DOHH2 (cell line): Measurements from ENCODE around the gene SEC24B.

Source experiments
- EZH2phosphoT487 ChIP-seq: fragments of 200-600 bp; sonication (generic); IDR thresholded peaks from 2 replicates; pipeline ENCODE4 v1.6.1; 2017; ENCODE audit warnings: borderline replicate concordance, mild to moderate bottlenecking, antibody characterized with exemption, low read length, moderate library complexity, mixed read lengths
- TF ChIP-seq, protein P1 (sequence below): fragments of 200-600 bp; sonication (generic); IDR thresholded peaks from one replicate; pipeline ENCODE4 v1.5.1; 2014; ENCODE audit warnings: antibody characterized with exemption, mild to moderate bottlenecking, low read depth, low read length; ENCODE audit not compliant: poor library complexity, severe bottlenecking

DNA sequence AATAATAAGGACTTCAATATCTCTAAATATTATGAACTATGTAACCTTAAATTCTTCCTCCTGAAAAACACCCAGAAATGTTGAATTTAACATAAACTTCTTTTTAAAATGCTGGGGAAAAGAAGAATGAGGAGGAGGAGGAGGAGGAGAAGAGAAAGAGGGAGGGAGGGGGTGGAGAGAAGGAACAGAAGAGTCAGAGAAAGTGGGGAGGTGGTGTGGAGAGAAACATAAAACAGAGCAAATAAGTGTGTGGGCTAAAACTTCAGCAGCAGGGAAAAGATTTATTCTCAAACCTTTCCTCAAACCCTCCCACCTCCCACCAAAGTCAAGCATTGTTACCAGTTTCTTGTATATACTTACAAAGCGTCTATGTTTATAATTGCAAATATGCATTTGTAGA, 34.7 kb upstream of the SEC24B start:
- TF ChIP-seq, protein P1, sequence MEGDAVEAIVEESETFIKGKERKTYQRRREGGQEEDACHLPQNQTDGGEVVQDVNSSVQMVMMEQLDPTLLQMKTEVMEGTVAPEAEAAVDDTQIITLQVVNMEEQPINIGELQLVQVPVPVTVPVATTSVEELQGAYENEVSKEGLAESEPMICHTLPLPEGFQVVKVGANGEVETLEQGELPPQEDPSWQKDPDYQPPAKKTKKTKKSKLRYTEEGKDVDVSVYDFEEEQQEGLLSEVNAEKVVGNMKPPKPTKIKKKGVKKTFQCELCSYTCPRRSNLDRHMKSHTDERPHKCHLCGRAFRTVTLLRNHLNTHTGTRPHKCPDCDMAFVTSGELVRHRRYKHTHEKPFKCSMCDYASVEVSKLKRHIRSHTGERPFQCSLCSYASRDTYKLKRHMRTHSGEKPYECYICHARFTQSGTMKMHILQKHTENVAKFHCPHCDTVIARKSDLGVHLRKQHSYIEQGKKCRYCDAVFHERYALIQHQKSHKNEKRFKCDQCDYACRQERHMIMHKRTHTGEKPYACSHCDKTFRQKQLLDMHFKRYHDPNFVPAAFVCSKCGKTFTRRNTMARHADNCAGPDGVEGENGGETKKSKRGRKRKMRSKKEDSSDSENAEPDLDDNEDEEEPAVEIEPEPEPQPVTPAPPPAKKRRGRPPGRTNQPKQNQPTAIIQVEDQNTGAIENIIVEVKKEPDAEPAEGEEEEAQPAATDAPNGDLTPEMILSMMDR, result no peak
- TF ChIP-seq EZH2phosphoT487, result no peak
